A549 (cell line): ENCODE measurements around the gene KCNB1.

ENCODE experiments used
- CEBPB ChIP-seq, 2 experiments: fragments of >200 bp in 1 of 2; sonication (Bioruptor Twin) in 1 of 2; formaldehyde crosslinking in 1 of 2; IDR thresholded peaks; 2 replicates each; pipeline ENCODE4 v1.6.1; 2012 to 2016
- CTCF ChIP-seq: fragments of >200 bp; sonication (Bioruptor Twin); formaldehyde crosslinking; IDR thresholded peaks from 3 replicates; pipeline ENCODE4 v1.5.1; 2016
- EHMT2 ChIP-seq: fragments of 200-600 bp; sonication (generic); IDR thresholded peaks from 2 replicates; pipeline ENCODE4 v1.6.1; 2016; ENCODE audit warnings: antibody characterized with exemption, low read depth, mild to moderate bottlenecking, moderate library complexity
- HOXA7 ChIP-seq: fragments of 250-450 bp; sonication (Bioruptor Pico); IDR thresholded peaks from 2 replicates; pipeline ENCODE4 v1.5.0; 2020; ENCODE audit warnings: mild to moderate bottlenecking, moderate library complexity
- KDM1A ChIP-seq: fragments of 200-600 bp; sonication (generic); IDR thresholded peaks from 2 replicates; pipeline ENCODE4 v1.6.1; 2016; ENCODE audit warnings: low read depth, mild to moderate bottlenecking
- PHF8 ChIP-seq: fragments of 200-600 bp; sonication (generic); IDR thresholded peaks from 2 replicates; pipeline ENCODE4 v1.6.1; 2016; ENCODE audit warnings: low read depth, mild to moderate bottlenecking, antibody characterized with exemption, moderate library complexity, borderline replicate concordance
- POLR2A ChIP-seq: IDR thresholded peaks from 2 replicates; pipeline ENCODE4 v1.6.1; 2012; ENCODE audit warnings: mild to moderate bottlenecking, low read length
- USF2 ChIP-seq: fragments of 450-650 bp; IDR thresholded peaks from 2 replicates; pipeline ENCODE4 v1.6.1; 2014; ENCODE audit warnings: antibody characterized with exemption

GRCh38 chr20:49501917-49502316, 19.4 kb upstream of the KCNB1 start:
- no peak for TF ChIP-seq POLR2A
- no peak for TF ChIP-seq CTCF
- no peak for TF ChIP-seq PHF8
- TF ChIP-seq KDM1A: no peak
- TF ChIP-seq HOXA7: no peak
- TF ChIP-seq USF2: peak; percentile 46
- TF ChIP-seq CEBPB (IDR thresholded peaks at IDR 0.05): no peak
- TF ChIP-seq EHMT2: no peak
